GM19455 (cell line): Measurements from ENCODE around the gene MTG1.
"Not testable (repeated sequence)": the region's sequence is repeated elsewhere in the genome, so short reads cannot be mapped to it uniquely, and the experiment has no call there.

Experiments
- ATAC-seq: cut with Tn5 transposase; IDR thresholded peaks from one replicate; pipeline ENCODE4 v1.9.1; 2021; ENCODE audit not compliant: unreplicated experiment

MTG1 gene

GRCh38 chr10:133422807-133423771 is 29.1 kb downstream of the MTG1 start:
- ATAC-seq, result no peak

- not testable (repeated sequence) for ATAC-seq
Observed at GRCh38 chr10:133424102-133424501, 30.1 kb downstream of the MTG1 start.

DNA sequence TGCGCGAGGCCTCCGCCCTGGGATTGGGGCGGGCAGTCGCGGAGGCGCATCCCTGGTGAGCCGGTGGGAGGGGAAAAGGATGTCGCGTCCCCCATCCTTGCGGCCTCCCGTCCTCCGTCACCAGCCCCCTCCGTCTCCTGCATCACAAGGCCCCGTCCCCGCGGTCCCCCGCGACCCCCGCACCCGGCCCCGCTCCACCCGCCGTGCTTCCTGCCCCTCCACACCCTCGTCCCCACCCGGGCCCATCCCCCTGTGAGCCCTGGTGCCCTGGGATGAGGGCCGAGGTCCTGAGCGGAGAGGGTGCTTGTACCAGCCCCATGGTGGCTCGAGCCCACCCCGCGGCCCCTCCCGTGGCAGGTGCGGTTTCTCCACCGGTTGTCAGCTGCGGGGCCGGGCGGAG is 30.6 kb downstream of the MTG1 start, which contains the start of gene SPRN:
Gene SPRN (minus strand): TSS at position 25 of the 400 bp plus-strand sequence. CDS start 944 bp downstream, outside the sequence.
- not testable (repeated sequence) for ATAC-seq

DNA sequence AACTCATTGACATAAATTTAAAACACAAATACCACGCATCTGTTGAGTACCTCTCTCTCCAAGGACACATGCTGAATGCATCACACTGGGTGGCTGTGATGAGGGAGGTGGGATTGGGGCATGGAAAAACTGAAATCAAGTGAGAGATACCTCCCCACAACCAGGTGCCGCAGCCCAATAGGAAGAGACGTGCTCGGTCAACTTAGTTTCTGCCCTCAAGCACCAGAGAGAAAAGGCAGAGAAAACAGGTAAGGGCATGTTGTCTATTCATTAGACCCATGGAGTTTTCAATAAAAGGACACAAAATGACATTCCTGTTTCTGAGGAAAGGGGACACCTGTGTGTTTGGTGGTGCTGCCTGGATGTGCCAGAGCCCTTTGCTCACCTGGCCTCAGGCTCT is 35.6 kb downstream of the MTG1 start:
- not testable (repeated sequence) for ATAC-seq

DNA sequence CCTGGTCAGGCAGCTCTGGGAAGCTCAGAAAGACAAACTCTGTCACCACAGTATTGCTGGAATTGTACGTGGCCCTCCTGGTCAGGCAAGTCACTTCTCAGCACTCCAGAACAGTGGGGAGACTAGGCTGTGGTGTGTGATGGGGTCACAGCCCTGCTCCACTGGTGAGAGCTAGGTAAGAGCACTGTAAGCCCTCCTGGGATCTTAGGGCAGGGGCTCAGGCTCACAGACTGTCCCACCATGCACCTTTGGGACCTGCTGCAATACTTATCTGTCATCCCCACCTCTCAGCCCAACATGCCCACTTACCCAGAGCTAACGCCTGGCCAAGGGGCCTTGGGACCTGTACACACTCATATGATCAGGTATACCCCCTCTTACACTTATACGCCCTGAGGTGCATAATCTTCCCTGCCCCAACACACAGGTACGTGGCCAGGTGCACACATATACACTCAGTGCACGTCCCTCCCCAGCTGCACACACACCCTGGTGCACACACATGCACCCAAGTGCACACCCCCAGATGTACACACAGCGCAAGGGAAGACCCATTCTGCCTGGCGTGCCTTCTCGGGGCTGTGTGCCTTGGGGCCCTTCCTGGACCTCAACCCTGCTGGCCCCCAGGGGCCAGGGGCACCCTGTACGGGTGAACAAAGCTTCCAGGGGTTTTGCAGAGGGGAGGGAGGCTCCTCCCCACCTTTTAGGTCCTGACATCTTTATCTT is 38.1 kb downstream of the MTG1 start:
- not testable (repeated sequence) for ATAC-seq

- ATAC-seq, result not testable (repeated sequence)
Observed at GRCh38 chr10:133432789-133433188, 38.8 kb downstream of the MTG1 start.

DNA sequence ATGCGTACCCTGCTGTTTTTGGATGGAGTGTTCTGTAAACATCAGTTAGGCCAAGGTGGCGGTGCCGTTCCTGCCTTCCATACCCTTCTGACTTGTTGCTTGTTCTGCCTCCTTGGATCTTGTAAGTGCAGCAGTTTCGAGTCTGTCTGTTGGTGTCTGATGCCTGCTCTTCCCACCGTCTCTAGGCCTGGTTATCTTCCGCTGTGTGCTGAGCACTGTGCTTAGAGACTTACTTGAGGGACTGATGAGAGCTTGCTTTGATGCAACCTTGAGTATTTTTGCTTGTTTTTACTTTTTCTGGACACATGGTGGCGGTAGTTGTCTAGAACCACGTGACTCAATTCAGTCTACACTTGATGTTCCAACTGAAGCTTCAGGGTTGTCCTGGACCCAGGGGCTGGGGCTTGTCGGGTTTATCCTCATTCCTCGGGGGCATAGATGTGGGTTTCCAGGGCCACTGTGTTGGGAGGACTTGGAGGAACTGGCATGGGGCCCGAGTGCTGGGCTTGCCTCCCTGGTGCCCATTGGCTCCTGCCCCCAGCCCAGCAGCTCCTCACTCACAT is 44.8 kb downstream of the MTG1 start:
- no peak for ATAC-seq

GRCh38 chr10:133439517-133440461 is 45.8 kb downstream of the MTG1 start:
- no peak for ATAC-seq

DNA sequence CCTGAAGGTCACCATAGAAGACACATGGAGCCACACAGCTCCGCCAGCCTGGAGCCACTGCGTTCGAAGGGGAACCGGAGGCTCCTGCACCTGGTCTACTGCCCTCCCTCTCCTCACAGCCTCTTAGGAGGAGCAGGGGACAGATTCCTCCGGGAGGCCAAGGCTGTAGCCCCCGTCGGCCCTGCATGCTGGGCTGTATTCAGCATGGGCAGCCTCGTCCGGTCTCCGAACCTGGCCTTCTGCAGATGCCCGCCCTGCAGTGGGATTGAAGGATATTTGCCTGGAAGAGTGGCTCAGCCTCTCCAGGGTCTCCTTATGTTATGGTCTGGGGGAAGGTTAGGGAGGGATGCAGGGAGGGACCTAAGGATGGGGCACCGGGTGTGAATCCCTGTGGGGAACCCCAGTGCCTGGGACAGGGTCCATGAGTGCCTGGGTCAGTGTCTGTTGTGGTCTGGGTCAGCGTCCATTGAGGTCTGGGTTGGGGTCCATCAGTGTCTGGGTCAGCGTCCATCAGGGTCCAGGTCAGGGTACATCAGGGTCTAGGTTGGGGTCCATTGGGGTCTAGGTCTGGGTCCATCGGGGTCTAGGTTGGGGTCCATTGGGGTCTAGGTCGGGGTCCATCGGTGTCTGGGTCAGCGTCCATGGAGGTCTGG is 46.8 kb downstream of the MTG1 start:
- no peak for ATAC-seq

- not testable (repeated sequence) for ATAC-seq
Observed at GRCh38 chr10:133441356-133441755, 47.4 kb downstream of the MTG1 start.

DNA sequence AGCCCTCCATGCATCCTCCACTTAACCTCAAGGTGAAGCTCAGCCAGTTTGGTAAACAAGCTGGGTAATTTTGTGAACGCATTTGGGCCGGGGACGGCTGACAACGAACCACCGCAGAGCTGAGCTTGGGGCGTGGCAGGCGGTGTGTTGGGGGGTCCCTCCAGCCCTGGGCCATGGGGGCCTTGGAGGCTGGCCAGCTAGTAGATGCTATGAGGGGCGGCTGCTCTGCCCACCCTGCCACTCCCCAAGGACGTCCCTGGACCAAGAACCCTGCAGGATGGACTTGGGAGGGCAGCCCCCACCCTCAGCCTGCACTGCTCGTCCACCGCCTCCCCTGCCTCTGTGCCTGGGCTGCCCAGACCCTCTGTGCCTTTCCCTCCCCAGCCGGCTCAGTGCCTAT is 47.8 kb downstream of the MTG1 start:
- no peak for ATAC-seq

DNA sequence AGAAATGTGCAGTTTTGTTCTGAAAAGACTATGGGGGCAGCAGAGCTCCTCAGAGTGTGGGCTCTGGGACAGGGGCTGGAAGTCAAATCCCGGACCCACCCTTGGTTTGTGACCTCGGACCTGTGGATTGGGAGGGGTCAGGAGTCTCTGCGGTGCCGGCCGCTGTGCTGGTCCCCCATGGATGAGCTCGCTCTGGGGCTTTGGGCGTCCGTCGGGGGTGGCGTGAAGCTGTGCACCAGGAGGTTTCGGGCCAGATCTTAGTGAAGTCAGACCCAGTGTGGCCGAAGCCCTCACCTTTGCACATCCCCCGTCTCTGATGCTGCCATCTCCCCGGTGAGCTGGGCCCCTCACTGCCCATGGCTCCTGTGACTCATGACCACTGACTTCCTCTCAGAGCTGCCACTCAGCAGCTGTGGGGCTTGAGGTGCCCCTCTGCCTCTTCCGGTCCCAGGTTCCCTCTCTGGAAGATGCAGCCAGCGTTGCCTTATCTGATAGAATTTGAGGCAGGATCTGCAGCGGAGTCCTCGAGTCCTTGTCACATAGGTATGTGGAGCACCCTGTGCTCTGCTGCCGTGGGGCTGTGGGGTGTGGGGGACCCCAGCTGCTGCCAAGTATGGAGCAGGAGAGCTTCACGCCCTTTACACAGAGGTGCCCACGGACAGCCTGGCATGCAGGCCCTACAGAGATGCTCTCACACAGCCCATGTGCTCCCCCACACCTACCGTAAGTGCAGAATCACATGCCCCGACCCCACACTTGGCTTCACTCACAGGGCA is 48.4 kb downstream of the MTG1 start:
- ATAC-seq, result no peak

GRCh38 chr10:133442967-133443924 is 49.3 kb downstream of the MTG1 start:
- no peak for ATAC-seq

DNA sequence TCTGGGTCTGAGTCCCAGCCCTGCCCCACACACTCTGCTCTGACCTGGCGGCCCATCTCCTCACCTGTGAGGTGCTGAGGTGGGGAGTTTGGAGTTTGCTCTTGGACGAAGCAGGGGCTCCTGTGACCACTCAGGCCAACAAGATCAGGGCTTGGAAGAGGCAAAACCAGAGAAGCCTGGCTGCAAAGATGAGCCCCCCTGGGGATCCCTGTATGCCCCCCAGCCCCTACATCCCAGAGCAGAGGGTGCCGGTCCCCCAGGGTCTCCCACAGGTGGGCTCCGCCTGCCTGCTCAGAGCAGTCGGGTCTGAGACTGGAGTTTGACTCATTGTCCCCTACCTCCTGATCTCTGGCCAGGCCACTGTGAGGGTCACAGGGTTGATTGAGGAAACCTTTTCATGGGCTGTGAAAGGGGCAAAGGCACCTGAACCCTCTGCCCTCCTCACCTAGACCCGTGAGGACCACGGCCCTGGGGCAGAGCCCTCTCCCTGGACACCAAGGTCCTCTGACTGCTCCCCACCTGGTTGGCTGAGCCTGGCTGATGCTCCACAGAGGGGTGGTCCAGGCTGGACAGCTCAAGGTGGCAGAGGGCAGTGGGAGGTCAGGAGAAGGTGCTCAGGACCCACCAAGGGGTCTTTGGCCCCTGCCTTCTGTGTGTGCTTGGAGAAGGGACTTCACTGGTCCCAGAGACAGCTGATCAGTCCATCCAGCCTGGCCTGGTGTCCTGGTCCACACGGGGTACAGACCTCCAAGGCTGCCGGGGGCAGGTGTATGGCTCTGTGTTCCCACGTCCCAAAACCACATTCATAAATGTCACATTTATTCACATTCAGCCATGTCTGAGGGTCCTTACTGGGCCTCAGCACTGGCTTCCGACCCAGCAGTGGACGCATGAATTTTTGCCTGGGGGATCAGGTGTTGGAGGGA is 50.6 kb downstream of the MTG1 start:
- no peak for ATAC-seq

GRCh38 chr10:133445268-133445732 is 51.3 kb downstream of the MTG1 start:
- ATAC-seq, result no peak

- no peak for ATAC-seq
Observed at GRCh38 chr10:133445751-133446708, 52.1 kb downstream of the MTG1 start.
